Ascending aorta (tissue), 2 donors: ENCODE results near the gene RXRA. TPM values are rescaled to one million over a fixed set of nuclear protein-coding genes. Genes with fewer than 3 reads are reported as not detected.

ENCODE experiments used
- DNase-seq, 2 donors: peaks; one replicate each; pipeline ENCODE4 v3.0.0-alpha.2; 2019; ENCODE audit warnings: low spot score in 2 of 2
- H3K27ac ChIP-seq, 2 donors: fragments of 200-600 bp; sonication (generic); one replicate each; pipeline ENCODE4 v1.5.1; 2016 to 2017; ENCODE audit warnings: mild to moderate bottlenecking in 1 of 2
- H3K27me3 ChIP-seq: fragments of 200-600 bp; sonication (generic); one replicate; pipeline ENCODE4 v1.5.1; 2017
- H3K36me3 ChIP-seq, 2 donors: fragments of 200-600 bp; sonication (generic); one replicate each; pipeline ENCODE4 v1.5.1; 2016
- H3K4me1 ChIP-seq, 2 donors: fragments of 200-600 bp; sonication (generic); one replicate each; pipeline ENCODE4 v1.5.1; 2016 to 2017; ENCODE audit warnings: mild to moderate bottlenecking in 1 of 2
- H3K4me3 ChIP-seq, 2 donors: fragments of 200-600 bp; sonication (generic); one replicate each; pipeline ENCODE4 v1.5.1; 2016 to 2017; ENCODE audit warnings: mild to moderate bottlenecking in 1 of 2
- H3K9me3 ChIP-seq, 2 donors: fragments of 200-600 bp; sonication (generic); one replicate each; pipeline ENCODE4 v1.5.1; 2016
- CTCF ChIP-seq, 3 experiments: fragments of 200-600 bp in 2 of 3; fragments of 450-650 bp in 1 of 3; sonication (generic) in 2 of 3; IDR thresholded peaks; one replicate each; pipeline ENCODE4 v1.5.1; 2016 to 2019; ENCODE audit warnings: antibody characterized with exemption in 3 of 3, mild to moderate bottlenecking in 1 of 3, moderate library complexity in 1 of 3
- intact Hi-C: fragments of 100-400 bp; cut with DNase I; formaldehyde crosslinking; loops from one replicate; pipeline ENCODE4 v1.15.1; 2023
- total RNA-seq: library from RNA; depleted of rRNA; stranded (reverse); fragments of >200 nt; gene quantifications from one replicate; pipeline ENCODE4 v1.1.0, GENCODE V29; 2016

RXRA gene
- total RNA-seq, 1 donor from 2014 or later: 64.1 TPM

GRCh38 chr9:134423166-134423565 lies 96.9 kb downstream of the RXRA start:
- no peaks in the 10 kb centered on the region for H3K4me1 ChIP-seq
- H3K9me3 ChIP-seq: no peaks in the 10 kb centered on the region
- intact Hi-C loops: no loop called here
- H3K36me3 ChIP-seq: peaks cover 43 to 64% of the 10 kb centered on the region in 2 donors
- H3K4me3 ChIP-seq: no peak overlapping the region
- no peak for DNase-seq
- H3K27me3 ChIP-seq: no peaks in the 10 kb centered on the region
- TF ChIP-seq CTCF (IDR thresholded peaks at IDR 0.05): no peak
- no peak overlapping the region for H3K27ac ChIP-seq

- Histone ChIP-seq H3K27me3 (no peaks in the 10 kb centered on the region), H3K4me1 (no peaks in the 10 kb centered on the region), H3K9me3 (no peaks in the 10 kb centered on the region), H3K4me3 (no peak overlapping the region), H3K27ac (no peak overlapping the region), H3K36me3 (peaks cover 40 to 60% of the 10 kb centered on the region in 2 donors)
- no peak for DNase-seq
- intact Hi-C loops: no loop called here
- TF ChIP-seq CTCF (IDR thresholded peaks at IDR 0.05): no peak
Observed at GRCh38 chr9:134423749-134424148, 97.5 kb downstream of the RXRA start.

- Histone ChIP-seq H3K9me3 (no peaks in the 10 kb centered on the region), H3K36me3 (peaks cover 46 to 62% of the 10 kb centered on the region in 2 donors), H3K4me3 (no peak overlapping the region), H3K4me1 (no peaks in the 10 kb centered on the region), H3K27ac (no peak overlapping the region), H3K27me3 (no peaks in the 10 kb centered on the region)
- TF ChIP-seq CTCF (IDR thresholded peaks at IDR 0.05): no peak
- intact Hi-C loops: no loop called here
- DNase-seq: no peak
Observed at GRCh38 chr9:134424818-134425217, 98.6 kb downstream of the RXRA start.

- H3K27ac ChIP-seq: no peak overlapping the region
- no peaks in the 10 kb centered on the region for H3K4me1 ChIP-seq
- H3K4me3 ChIP-seq: no peak overlapping the region
- H3K36me3 ChIP-seq: peaks cover 46 to 61% of the 10 kb centered on the region in 2 donors
- no peaks in the 10 kb centered on the region for H3K27me3 ChIP-seq
- H3K9me3 ChIP-seq: no peaks in the 10 kb centered on the region
- no peak for TF ChIP-seq CTCF (IDR thresholded peaks at IDR 0.05)
- no peak for DNase-seq
- intact Hi-C loops: no loop called here
Observed at GRCh38 chr9:134425401-134425800, 99.1 kb downstream of the RXRA start.

GRCh38 chr9:134425812-134426211 lies 99.6 kb downstream of the RXRA start:
- Histone ChIP-seq H3K4me1 (no peaks in the 10 kb centered on the region), H3K9me3 (no peaks in the 10 kb centered on the region), H3K4me3 (no peak overlapping the region), H3K27me3 (no peaks in the 10 kb centered on the region), H3K27ac (no peak overlapping the region), H3K36me3 (peaks cover 42 to 61% of the 10 kb centered on the region in 2 donors)
- no peak for DNase-seq
- intact Hi-C loops: no loop called here
- no peak for TF ChIP-seq CTCF (IDR thresholded peaks at IDR 0.05)

- H3K36me3 ChIP-seq: peaks cover 37 to 56% of the 10 kb centered on the region in 2 donors
- H3K4me1 ChIP-seq: no peaks in the 10 kb centered on the region
- H3K9me3 ChIP-seq: no peaks in the 10 kb centered on the region
- intact Hi-C loops: no loop called here
- TF ChIP-seq CTCF (IDR thresholded peaks at IDR 0.05): no peak
- no peak overlapping the region for H3K27ac ChIP-seq
- DNase-seq: no peak
- H3K4me3 ChIP-seq: no peak overlapping the region
- H3K27me3 ChIP-seq: no peaks in the 10 kb centered on the region
Observed at GRCh38 chr9:134426436-134426835, 100.2 kb downstream of the RXRA start.
